LNCaP clone FGC (cell line): ENCODE results near the gene TCHP.
A peak's percentile ranks its signal among the peaks of the same experiment; 100 is the strongest.

Experiments used
- DNase-seq: peaks from one replicate; pipeline ENCODE4 v3.0.0-alpha.2; 2011; ENCODE audit warnings: low read depth
- H3K4me3 ChIP-seq: 2 replicates; pipeline ENCODE4 v1.5.1; 2011; ENCODE audit warnings: mild to moderate bottlenecking, low read depth, low read length, control low read depth
- TF ChIP-seq, protein P1 (sequence below): IDR thresholded peaks from 2 replicates; pipeline ENCODE4 v1.5.1; 2012; ENCODE audit warnings: mild to moderate bottlenecking; ENCODE audit not compliant: control insufficient read depth, insufficient read depth; ENCODE audit errors: extremely low read depth

Gene TCHP

DNA sequence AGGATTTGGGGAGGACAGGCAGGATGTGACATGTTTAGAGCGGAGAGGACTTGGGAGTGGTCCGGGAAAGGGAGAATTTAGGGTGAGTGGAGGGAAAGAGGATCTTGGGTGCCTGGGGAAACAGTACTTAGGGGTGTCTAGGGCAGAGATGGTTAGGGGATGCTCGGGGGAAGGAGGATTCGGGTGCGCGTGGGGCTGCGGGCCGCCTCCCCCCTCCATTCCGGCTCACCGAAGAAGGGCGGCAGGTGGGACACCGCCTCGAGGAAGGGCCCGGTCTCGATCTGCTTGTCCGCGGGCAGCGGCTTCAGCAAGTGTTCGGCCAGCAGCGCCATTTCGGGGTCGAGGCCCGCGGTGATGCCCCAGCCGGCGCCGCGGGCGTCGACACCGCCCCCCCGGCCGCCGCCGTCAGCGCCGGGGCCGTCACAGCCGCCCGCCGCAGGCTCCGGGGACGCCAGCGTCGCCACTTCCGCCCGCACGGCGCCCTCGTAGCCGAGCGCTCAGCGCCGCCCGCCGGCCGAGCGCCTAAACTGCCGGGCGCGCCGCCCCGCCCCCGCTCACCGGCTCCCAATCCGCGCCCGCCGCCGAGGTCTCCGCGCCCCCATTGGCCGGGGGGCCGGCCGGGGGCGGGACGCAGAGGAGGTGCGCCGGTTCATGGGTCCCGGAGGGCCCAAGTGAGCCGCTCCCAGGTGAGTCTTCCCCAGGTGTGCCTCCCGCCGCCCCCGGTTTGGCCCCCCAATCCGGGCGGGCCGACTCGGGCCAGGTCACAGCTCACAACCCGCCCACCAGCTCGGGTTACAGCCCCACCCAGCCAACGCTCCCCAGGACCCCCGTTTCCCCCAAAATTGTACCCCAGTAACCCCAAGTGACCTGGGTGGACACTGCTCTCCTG lies 19.8 kb upstream of the TCHP start, which contains the start of gene GLTP:
TSS of gene GLTP (minus strand) at position 499 of the 889 bp plus-strand sequence. CDS start at position 332, 167 bp downstream.
- peak within 1 kb of the TSS; percentile 67 for H3K4me3 ChIP-seq
- TF ChIP-seq, protein P1, sequence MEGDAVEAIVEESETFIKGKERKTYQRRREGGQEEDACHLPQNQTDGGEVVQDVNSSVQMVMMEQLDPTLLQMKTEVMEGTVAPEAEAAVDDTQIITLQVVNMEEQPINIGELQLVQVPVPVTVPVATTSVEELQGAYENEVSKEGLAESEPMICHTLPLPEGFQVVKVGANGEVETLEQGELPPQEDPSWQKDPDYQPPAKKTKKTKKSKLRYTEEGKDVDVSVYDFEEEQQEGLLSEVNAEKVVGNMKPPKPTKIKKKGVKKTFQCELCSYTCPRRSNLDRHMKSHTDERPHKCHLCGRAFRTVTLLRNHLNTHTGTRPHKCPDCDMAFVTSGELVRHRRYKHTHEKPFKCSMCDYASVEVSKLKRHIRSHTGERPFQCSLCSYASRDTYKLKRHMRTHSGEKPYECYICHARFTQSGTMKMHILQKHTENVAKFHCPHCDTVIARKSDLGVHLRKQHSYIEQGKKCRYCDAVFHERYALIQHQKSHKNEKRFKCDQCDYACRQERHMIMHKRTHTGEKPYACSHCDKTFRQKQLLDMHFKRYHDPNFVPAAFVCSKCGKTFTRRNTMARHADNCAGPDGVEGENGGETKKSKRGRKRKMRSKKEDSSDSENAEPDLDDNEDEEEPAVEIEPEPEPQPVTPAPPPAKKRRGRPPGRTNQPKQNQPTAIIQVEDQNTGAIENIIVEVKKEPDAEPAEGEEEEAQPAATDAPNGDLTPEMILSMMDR, result peak; percentile 91
- DNase-seq, result no peak

DNA sequence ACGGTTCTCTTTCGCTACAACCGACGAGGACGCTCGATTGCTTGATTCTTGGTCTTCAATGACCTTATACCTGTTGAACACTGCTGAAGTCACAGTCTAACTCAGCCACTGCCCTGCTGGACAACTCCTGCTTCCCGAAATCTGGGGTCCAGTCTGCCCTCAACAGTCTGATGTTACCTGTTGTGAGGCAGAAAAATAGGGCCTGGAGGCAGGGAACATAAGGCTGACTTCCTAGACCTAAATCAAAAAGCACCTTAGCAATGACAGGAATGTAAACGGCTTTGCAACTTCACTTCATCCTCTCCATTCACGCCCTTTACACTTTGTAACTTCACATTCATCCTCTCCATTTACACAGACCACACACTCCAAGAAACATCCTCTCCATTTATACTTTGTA lies 19.1 kb upstream of the TCHP start:
- no peak for DNase-seq
- TF ChIP-seq, protein P1, result no peak
- H3K4me3 ChIP-seq, result peak overlapping the region; percentile 66

DNA sequence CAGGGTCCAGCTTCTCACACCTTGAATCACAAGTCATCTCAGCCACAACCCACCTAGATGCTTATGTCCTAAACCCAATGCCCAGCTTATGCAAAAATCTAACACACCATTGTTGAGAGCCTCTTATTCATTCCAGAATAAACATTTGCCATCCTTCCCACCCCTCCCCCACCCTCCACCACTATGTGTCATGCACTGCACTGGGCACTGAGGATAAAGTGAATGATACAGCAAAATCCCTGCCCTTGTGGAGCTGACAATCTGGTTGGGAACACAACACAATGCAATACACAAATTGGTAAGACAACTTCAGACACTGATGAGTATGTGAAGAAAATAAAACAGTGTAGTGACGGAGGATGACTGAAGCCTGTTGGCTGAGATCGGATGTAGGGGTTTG lies 18.3 kb upstream of the TCHP start:
- TF ChIP-seq, protein P1, result no peak
- DNase-seq, result no peak
- H3K4me3 ChIP-seq, result no peak overlapping the region

DNA sequence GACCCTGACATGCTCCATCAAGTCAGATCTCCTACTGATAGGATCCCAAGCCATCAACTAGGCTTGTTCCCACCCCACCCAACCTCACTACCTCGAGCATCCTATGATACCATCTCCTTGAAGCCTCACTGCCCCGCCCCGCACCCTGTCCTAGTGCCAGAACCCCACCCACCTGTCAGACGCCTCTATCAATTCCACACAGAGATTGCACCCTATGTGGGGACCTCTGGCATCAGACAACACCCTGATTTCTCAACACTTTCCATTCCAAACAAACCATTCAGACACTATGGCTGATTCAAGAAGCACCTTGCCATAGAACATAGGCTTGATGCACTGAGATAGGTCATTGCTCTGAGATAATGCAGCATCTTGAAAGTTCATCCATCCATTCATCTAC lies 16.6 kb upstream of the TCHP start:
- DNase-seq, result no peak

DNA sequence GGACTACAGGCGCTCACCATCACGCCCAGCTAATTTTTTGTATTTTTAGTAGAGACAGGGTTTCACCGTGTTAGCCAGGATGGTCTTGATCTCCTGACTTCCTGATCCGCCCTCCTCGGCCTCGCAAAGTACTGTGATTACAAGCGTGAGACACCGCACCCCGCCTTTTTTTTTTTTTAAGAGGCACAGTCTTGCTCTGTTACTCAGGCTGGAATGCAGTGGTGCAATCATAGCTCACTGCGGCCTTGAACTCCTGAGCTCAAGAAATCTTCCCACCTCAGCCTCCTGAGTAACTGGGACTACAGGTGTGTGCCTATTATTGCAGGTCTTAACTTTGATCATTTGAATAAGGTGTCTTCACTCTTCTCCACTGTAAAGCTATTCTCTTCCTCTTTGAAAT lies 14.5 kb upstream of the TCHP start:
- TF ChIP-seq, protein P1, result no peak
- no peak for DNase-seq

More for the DNA sequence above, 16.6 kb upstream of the TCHP start:
- TF ChIP-seq, protein P1, result no peak
- no peak overlapping the region for H3K4me3 ChIP-seq

DNA sequence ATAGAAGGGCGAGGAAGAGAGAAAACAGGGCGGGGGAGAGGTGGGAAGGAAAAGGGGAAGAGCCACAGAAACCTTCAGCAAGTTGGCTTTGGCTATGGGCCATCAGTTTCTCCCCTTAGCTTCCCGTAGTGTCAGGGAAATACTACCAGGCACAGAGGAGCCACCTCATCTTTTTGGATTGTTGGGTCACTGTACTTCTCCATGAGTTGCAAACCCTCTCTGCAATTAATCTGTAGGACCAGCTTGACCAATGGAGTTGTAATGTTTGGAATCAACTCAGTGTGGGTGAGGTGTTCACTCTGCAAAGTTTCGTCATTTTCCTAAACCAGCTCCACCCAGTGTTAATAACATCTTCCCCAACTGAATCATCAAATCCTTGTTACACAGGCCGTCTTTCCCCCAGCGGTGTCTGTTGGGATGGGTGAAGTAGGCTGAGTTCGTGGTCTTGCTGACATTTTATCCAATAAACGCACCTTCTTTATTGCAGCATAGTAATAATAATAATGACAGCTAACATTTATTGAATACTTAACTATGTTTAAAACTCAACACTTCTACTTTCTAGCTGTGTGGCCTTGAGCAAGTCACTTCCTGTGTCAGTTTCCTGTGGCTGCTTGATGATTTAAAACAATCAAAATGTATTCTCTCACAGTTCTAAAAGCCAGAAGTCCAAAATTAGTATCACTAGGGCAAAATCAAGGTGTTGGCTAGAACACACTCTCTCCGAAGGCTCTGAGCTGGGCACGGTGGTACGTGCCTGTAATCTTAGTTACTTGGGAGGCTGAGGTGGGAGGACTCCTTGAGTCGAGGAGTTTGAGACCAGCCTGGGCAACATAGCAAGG lies 11.7 kb upstream of the TCHP start:
- no peak for DNase-seq
- no peak overlapping the region for H3K4me3 ChIP-seq
- TF ChIP-seq, protein P1, result no peak

More for the DNA sequence above, 14.5 kb upstream of the TCHP start:
- no peak overlapping the region for H3K4me3 ChIP-seq
